ENCODE measurements around the gene LYAR.

The LYAR gene

GRCh38 chr4:4315461-4316149 is 25.7 kb upstream of the LYAR start:
- no peak overlapping the region for H3K4me3 ChIP-seq (ENCODE audit: low read depth, low read length)
- no peak for TF ChIP-seq CTCF (IDR thresholded peaks at IDR 0.05; ENCODE audit: low read depth, low read length)

- no peak overlapping the region for H3K4me3 ChIP-seq (ENCODE audit: low read depth, low read length)
- TF ChIP-seq CTCF (IDR thresholded peaks at IDR 0.05; ENCODE audit: low read depth, low read length): no peak
Measured at GRCh38 chr4:4311193-4311592, 21.2 kb upstream of the LYAR start.

GRCh38 chr4:4308800-4309441 is 19.0 kb upstream of the LYAR start:
- no peak for TF ChIP-seq CTCF (IDR thresholded peaks at IDR 0.05; ENCODE audit: low read depth, low read length)
- H3K4me3 ChIP-seq (ENCODE audit: low read depth, low read length): no peak overlapping the region; the same call in 1 of the 2 replicates

GRCh38 chr4:4306920-4307319 is 17.0 kb upstream of the LYAR start:
- no peak for TF ChIP-seq CTCF (IDR thresholded peaks at IDR 0.05; ENCODE audit: low read depth, low read length)
- H3K4me3 ChIP-seq (ENCODE audit: low read depth, low read length): no peak overlapping the region

- no peak overlapping the region for H3K4me3 ChIP-seq (ENCODE audit: low read depth, low read length)
- TF ChIP-seq CTCF (IDR thresholded peaks at IDR 0.05; ENCODE audit: low read depth, low read length): no peak
Measured at GRCh38 chr4:4302416-4302815, 12.5 kb upstream of the LYAR start.

- no peak for TF ChIP-seq CTCF (IDR thresholded peaks at IDR 0.05; ENCODE audit: low read depth, low read length)
Measured at GRCh38 chr4:4302001-4302400, 12.0 kb upstream of the LYAR start.

GRCh38 chr4:4299006-4299405 is 9.1 kb upstream of the LYAR start:
- no peak for TF ChIP-seq CTCF (IDR thresholded peaks at IDR 0.05; ENCODE audit: low read depth, low read length)

More at GRCh38 chr4:4302001-4302400, 12.0 kb upstream of the LYAR start:
- H3K4me3 ChIP-seq (ENCODE audit: low read depth, low read length): no peak overlapping the region

More at GRCh38 chr4:4299006-4299405, 9.1 kb upstream of the LYAR start:
- no peak overlapping the region for H3K4me3 ChIP-seq (ENCODE audit: low read depth, low read length)
